Measurements from ENCODE around the gene RASD1.
A peak's percentile ranks its signal among the peaks of the same experiment; 100 is the strongest.

RASD1 gene, protein sequence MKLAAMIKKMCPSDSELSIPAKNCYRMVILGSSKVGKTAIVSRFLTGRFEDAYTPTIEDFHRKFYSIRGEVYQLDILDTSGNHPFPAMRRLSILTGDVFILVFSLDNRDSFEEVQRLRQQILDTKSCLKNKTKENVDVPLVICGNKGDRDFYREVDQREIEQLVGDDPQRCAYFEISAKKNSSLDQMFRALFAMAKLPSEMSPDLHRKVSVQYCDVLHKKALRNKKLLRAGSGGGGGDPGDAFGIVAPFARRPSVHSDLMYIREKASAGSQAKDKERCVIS

DNA sequence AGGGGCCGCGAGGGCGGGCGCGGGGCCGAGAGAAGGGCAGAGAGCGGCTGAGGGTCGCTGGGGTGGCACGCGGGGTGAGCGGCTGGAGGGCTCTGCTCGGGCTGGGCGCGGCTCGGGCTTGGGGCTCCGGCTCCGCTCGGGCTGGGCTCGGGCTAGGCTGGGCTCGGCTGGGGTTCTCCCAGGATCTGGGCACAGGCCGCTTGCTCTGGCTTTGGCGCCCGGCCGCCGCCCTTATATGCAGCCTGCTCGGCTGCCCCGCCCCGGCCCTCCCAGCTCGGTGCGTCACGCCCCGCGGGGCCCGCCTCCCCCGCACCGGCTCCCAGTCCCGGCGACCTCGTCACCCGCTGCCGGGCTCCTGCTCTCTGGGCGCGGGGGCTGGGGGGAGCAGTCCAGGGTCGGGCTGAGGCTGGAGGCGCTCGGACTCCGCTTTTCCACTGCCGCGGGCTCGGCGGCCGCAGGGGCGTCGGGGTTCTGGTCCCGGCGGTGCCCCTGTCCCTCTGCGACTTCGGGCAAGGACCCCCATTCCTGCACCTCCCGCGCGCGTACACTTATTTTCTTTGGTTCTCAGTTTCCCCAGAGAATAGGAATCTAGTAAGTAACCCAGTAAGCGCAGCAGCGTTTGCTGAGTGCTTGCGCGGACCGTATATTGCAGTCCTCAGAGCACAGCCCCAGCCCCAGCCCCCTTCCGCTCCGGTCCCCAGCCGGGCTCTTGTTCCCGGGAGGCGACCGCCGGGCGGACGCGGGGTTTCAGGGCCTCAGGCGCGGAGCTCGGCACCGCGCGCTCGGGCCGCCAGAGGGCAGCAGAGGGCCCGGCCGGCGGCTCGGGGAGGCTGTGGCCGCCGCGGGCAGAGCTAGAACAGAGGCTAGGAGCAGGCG lies at the start of gene RASD1:
Gene RASD1 (minus strand): TSS at position 207 of the 876 bp plus-strand sequence. CDS start 214 bp downstream, outside the sequence.
- peak; percentile 67 to 79 (median 70) for DNase-seq (ENCODE audit: low read depth in 2 of 3, low spot score in 1 of 3)

- DNase-seq (ENCODE audit: low read depth in 2 of 3, low spot score in 1 of 3) = no peak
These were observed 49.8 kb upstream of the RASD1 start for GRCh38 chr17:17545984-17546383.

GRCh38 chr17:17545031-17545820 lies 49.0 kb upstream of the RASD1 start:
- DNase-seq (ENCODE audit: low read depth in 2 of 3, low spot score in 1 of 3) = no peak

DNA sequence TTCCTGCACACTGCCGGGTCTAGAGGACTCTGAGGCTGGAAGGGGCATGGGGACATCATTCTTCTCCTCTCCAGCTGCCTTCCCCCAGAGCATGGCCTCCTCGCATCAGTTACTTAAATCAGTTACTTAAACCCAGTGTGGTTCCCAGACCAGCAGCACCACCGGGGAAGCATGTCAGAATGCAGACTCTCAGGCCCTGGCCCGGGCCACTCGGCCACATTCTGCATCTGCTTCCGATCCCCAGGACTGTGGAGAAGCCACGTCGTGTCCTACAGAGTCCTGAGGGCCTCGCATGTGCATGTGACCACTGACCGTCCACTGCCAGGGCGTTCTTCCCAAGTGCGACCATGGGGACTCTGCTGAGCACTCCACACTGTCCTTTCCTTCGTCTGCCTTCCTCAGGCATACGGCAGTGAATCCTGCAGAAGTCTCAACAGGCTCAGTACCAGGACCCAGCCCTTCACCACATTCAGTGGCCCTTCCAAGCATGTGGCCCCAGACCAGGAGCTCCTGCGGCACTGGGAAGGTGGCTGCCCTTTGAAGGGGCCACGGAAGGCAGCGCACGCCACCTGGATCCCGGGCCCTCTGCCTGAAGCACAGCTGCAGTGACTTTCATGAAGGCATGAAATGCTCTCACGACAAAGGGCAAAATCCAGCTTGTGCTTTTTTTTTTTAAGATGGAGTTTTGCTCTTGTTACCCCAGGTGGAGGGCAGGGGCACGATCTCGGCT lies 46.9 kb upstream of the RASD1 start:
- DNase-seq (ENCODE audit: low read depth in 2 of 3, low spot score in 1 of 3) = no peak

DNA sequence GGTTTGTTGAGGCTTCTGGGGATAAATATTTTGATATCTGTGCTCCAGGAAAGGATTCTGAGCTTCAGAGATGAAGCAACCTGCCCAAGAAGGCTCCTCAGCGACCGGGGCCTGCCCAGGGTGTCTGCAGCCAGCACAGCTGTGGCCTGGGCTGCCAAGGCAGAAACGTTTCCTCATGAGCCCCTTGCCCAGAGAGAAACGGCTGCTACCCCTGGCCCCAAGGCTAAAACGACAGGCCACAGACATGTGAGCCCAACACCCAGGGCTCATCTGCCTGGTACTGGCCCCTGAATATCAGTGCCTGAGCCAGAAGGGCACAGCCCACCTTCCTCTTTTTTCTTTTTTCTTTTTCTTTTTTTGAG lies 45.4 kb upstream of the RASD1 start:
- no peak for DNase-seq (ENCODE audit: low read depth in 2 of 3, low spot score in 1 of 3)

DNA sequence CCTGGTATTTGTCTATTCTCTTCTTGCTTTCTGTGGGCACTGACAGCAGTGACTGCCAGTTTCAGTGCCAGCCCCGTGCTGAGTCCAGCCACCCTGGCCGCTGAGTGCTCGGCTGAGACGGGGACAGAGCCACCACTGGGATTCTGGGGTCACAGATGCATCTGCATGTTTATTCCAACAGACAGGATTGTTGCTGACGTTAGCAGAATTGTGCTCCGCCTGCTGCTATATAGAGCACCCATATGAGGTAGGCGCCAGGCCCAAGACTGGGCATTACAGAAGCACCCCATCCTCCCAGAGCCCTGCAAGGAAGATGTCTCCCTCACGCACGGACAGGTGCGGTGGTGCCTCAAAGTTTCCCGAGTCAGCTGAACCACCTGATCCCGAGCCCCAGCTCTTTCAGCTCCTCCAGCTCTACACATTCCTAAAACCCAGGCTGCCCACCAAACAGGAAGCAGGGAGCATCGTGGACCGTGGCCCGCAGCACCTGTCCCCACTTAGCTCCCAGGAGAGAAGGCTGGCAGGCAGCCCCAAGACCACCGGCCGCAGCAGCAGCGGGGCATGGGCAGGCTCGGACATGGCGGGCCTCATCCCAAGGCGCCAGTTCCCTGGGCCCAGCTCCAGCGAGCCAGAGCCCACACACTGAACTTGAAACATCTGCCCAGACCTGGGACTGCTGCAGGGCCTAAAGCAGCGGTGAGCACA lies 44.9 kb upstream of the RASD1 start:
- DNase-seq (ENCODE audit: low read depth in 2 of 3, low spot score in 1 of 3) = no peak

GRCh38 chr17:17540278-17540906 lies 44.2 kb upstream of the RASD1 start:
- no peak for DNase-seq (ENCODE audit: low read depth in 2 of 3, low spot score in 1 of 3)

GRCh38 chr17:17539591-17539990 lies 43.4 kb upstream of the RASD1 start:
- DNase-seq (ENCODE audit: low read depth in 2 of 3, low spot score in 1 of 3) = no peak

- DNase-seq (ENCODE audit: low read depth in 2 of 3, low spot score in 1 of 3) = no peak
These were observed 42.5 kb upstream of the RASD1 start for GRCh38 chr17:17538417-17539391.

DNA sequence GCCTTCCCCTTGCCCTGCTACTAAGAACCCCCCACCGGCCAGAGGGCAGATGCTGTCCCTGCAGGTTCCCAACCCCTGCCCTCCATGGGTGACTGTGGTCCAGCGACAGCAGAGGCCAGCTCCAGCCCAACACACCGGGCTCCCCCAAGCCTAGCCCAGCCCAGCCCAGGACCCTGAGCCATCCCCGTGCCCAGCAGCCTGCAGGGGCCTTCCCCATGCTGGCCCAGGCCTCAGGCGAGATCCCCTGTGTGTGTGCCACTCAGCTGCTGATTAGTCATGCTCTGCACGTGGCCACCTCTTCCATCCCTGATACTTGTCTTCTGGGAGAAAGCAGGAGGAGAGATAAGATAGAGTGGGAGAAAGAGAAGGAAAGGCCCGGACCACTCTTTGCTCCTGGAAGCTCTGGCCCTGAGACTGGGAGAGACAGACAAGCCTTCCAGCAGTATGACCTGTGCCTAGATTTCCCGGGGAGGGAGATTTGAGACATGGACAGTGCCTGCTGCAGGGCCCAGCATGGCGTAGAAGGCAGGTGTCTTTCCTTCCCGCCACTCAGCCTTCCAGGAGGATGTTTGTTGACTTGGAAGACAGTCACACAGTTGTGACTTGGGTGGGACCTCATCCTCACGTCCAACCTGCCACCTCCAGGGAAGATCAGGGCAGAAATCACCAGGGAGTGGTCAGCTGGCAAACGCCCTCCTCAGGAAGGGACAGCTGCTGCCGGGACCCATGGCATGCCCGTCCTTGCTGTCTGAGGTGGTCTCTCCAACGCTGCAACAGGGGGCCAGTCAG lies 41.3 kb upstream of the RASD1 start:
- no peak for DNase-seq (ENCODE audit: low read depth in 2 of 3, low spot score in 1 of 3)

- DNase-seq (ENCODE audit: low read depth in 2 of 3, low spot score in 1 of 3) = no peak
These were observed 40.5 kb upstream of the RASD1 start for GRCh38 chr17:17536702-17537101.

DNA sequence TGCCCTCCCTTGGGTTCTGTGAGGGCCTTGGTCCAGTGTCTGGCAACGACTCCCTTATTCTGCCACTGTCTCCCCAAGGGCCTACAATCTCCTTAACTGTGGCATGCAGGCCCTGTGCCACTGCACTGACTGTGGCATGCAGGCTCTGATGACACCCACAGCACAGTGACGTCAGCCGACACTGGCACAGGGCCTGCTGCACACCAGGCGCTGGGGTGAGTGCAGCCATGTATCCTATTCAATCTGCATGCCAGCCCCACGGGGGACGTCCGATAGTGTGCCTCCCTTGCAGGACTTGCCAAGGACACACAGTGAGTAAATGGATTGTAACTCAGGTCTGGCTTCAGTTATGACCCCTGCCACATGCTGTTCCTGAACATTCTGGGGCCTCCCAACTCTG lies 39.8 kb upstream of the RASD1 start:
- no peak for DNase-seq (ENCODE audit: low read depth in 2 of 3, low spot score in 1 of 3)

DNA sequence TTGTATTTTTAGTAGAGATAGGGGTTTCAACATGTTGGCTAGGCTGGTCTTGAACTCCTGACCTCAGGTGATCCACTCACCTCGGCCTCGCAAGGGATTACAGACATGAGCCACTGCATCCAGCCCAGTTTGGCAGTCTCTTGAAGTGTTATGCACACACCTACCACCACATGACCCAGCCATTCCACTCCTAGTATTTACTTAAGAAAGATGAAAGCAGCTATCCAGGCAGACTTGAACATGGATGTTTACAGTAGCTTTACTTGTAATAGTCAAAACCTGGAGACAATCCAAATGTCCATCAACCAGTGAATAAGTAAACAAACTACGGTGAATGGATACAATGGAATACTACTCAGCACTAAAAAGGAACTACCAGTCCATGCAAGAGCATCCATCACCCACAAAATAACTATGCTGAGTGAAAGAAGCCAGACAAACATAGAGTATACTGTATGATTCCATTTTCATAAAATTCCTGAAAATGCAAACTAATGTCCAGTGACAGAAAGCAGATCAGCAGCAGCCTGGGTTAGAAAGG lies 37.8 kb upstream of the RASD1 start:
- DNase-seq (ENCODE audit: low read depth in 2 of 3, low spot score in 1 of 3) = no peak

GRCh38 chr17:17532991-17533390 lies 36.8 kb upstream of the RASD1 start:
- DNase-seq (ENCODE audit: low read depth in 2 of 3, low spot score in 1 of 3) = no peak

DNA sequence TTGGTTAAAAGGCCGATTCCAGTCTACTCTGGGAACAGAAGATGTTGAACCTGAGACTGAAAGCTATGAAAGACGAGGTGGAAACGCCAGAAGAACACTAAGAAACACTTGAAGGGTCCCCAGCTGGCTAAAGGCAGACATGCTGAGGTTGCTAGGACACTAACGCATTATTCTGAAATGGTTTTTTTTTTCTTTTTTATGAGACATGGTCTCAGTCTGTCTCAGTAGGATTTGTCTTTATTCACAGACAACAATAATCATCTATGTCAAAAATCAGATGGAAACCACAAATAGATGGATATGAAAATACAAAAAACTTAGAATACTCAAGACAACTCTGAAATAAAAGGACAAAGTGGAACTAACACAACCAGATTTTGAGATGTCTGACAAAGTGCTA lies 35.0 kb upstream of the RASD1 start:
- no peak for DNase-seq (ENCODE audit: low read depth in 2 of 3, low spot score in 1 of 3)

DNA sequence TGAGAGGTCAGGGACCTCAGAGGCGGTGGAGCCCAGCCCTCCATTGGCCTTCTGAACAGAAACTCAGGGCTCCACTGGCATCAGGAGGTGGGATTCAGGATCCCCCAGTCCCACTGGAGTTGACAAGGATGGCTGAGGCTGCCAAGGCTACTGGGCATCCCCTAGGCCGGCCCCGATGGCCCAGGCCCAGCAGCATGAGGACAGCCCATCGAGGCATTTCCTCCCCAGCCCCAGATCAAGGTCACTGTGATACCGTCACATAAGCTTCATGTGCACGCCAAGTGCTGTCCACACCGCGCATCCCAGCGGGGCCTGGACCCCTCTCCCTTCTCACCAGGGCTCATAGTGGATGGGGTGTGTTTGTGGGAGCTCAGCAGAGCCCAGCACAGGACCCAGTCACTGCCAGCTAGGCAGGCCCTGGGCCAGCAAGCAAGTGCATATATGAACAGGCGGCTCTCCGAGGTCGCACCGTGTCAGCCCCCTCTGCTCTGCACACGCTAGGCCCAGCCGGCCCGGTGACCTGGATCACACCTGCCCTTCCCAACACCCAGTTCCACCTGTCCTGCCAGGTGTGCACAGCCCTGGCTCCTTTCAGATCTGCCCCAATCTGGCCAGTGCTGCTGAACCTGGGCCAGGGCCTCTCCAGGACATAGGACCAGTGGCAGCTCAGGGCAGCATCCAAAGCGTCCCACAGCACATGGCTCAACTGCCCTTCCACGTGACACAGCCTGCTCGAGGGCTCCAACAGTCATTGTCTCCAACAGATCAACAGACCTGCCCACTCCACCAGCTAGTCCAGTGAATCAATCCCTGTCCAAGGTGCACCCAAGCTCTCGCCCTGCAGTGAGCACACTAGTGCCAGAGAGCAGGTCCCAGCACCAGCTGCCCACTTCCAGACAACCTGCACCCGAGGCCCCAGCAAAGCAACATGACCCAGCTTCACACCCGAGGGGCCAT lies 32.8 kb upstream of the RASD1 start:
- DNase-seq (ENCODE audit: low read depth in 2 of 3, low spot score in 1 of 3) = no peak

All from stimulated activated CD4-positive, alpha-beta T cell treated with anti-CD3 and anti-CD28 coated beads, Interleukin-12 subunit alpha, Interleukin-12 subunit beta, amount 100 ng/mL, for 48 hours (primary cell).